Muscle layer of duodenum (tissue), 2 donors: ENCODE results near the gene PIEZO2.

Experiments used
- H3K27ac ChIP-seq: one replicate; pipeline ENCODE4 v1.7.0; 2013; ENCODE audit warnings: mild to moderate bottlenecking, low read length
- H3K27me3 ChIP-seq: one replicate; pipeline ENCODE4 v1.7.0; 2013; ENCODE audit warnings: low read depth, mild to moderate bottlenecking, control low read depth, low read length
- H3K36me3 ChIP-seq, 2 donors: one replicate each; pipeline ENCODE4 v1.7.0; 2013; ENCODE audit warnings: low read length in 2 of 2, control low read depth in 1 of 2, mild to moderate bottlenecking in 1 of 2; ENCODE audit not compliant: insufficient read depth in 2 of 2, control insufficient read depth in 1 of 2
- H3K4me1 ChIP-seq, 2 donors: one replicate each; pipeline ENCODE4 v1.7.0; 2013; ENCODE audit warnings: low read length in 2 of 2, mild to moderate bottlenecking in 2 of 2, control low read depth in 1 of 2, moderate library complexity in 1 of 2; ENCODE audit not compliant: insufficient read depth in 2 of 2, control insufficient read depth in 1 of 2
- H3K4me3 ChIP-seq, 2 donors: one replicate each; pipeline ENCODE4 v1.7.0; 2013; ENCODE audit warnings: low read length in 2 of 2, low read depth in 1 of 2, mild to moderate bottlenecking in 1 of 2
- H3K9me3 ChIP-seq, 2 donors: one replicate each; pipeline ENCODE4 v1.7.0; 2013; ENCODE audit warnings: low read length in 2 of 2, control low read depth in 1 of 2, mild to moderate bottlenecking in 1 of 2; ENCODE audit not compliant: control insufficient read depth in 1 of 2
- donor health status: healthy.

Gene PIEZO2

DNA sequence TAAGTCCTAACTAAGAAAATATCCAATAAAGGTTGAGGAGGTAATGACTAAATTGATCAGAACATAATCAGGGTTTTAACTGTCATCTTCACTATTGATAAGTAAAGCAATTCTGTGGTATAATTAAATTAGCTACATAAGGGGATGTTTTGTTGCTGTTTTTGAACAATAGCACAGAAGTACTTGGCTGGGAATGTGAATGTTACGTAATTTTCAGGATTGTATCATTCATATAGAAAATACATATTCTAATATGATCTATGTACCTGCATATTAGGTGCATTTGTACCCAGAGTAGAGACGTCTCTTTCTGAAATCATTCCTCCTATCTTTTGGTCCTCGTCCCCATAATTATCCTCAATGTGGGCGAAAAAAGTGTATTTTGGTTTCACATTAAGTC lies 109.0 kb downstream of the PIEZO2 start:
- Histone ChIP-seq H3K27ac (no peak overlapping the region), H3K27me3 (no peaks in the 10 kb centered on the region), H3K9me3 (no peaks in the 10 kb centered on the region), H3K4me1 (no peaks in the 10 kb centered on the region), H3K36me3 (no peaks in the 10 kb centered on the region), H3K4me3 (no peak overlapping the region)

DNA sequence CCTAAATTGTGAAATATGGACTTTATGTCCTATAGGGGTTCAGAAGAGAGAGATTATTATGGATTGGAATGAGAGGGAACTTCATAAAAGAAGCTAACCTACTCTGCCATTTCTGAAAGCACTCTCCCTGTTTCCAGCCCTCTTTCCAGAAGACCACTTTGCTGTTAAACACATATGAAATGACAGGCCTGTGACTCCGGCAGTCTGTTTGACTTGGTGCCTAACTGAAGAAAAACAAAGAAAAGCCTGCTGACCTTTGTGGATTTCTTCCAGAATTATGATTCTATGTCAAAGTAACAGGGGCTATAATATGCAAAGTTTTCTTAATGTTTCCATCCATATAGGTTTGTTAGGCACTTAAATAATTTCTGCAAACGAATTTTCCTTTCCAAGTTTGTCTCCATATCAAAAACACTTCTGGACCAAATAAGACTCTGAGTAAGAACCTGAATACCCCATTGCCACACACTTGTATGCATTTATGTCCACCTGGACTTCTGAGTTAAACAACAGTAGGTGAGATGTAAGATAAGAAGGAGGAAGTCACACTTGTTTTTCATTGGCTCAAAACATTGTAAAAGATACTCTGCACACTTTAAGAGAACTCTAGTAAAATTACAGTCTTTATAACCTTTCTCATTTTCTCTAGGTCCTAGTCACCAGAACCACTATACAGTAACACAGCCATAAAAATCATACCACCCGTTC lies 111.7 kb downstream of the PIEZO2 start:
- H3K4me3 ChIP-seq: no peak overlapping the region
- no peaks in the 10 kb centered on the region for H3K9me3 ChIP-seq
- H3K36me3 ChIP-seq: no peaks in the 10 kb centered on the region
- H3K27ac ChIP-seq: no peak overlapping the region
- H3K4me1 ChIP-seq: no peaks in the 10 kb centered on the region
- H3K27me3 ChIP-seq: no peaks in the 10 kb centered on the region

DNA sequence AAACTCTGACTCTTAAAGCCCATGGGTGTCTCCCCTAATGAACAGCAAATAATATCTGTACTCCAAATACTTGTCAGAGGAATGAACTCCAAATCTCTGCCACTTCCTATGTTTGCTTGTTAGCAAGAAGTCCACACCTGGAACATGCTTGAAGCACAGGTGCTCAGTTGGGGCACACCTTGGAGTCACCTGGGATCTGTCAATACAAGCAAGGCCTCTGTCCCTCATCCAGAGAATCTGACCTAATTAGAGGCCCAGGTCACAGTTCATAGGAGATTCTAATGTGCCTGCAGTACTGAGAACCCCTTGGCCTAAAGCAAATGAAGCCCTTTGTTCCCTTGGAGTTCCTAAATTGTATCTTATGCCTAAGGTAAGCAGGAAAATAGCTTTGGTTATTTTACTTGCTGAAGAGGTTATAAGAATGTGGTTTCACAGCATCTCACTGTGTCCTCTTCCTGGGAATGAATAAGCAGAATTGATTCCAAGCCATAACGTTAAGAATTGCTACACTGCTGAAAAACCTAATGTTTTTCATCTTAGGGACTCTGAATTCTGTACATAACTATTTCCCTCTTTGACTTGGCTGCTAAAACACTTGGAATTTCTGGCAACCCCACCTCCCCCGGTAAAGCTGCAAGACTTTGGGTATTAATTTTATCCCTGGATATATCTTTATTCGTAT lies 113.4 kb downstream of the PIEZO2 start:
- Histone ChIP-seq H3K9me3 (no peaks in the 10 kb centered on the region), H3K4me1 (no peaks in the 10 kb centered on the region), H3K4me3 (no peak overlapping the region), H3K27ac (no peak overlapping the region), H3K36me3 (no peaks in the 10 kb centered on the region), H3K27me3 (no peaks in the 10 kb centered on the region)

DNA sequence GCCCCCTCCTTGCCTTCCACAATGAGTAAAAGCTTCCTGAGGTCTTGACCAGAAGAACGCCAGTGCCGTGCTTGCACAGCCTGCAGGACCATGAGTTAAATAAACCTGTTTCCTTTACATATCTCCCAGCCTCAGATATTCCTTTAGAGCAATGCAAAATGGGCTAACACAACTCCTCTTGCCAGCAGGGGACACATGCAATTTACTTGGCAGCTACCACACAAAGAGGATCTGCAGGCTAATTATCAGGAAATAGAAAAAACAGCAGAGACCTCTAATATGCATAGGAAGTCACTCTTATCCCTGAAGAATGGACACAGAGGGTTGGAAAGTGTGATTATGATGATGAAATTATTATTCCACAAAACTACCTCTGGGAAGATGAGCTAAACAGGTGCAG lies 114.0 kb downstream of the PIEZO2 start:
- Histone ChIP-seq H3K27me3 (no peaks in the 10 kb centered on the region), H3K9me3 (no peaks in the 10 kb centered on the region), H3K36me3 (no peaks in the 10 kb centered on the region), H3K4me3 (no peak overlapping the region), H3K4me1 (no peaks in the 10 kb centered on the region), H3K27ac (no peak overlapping the region)

DNA sequence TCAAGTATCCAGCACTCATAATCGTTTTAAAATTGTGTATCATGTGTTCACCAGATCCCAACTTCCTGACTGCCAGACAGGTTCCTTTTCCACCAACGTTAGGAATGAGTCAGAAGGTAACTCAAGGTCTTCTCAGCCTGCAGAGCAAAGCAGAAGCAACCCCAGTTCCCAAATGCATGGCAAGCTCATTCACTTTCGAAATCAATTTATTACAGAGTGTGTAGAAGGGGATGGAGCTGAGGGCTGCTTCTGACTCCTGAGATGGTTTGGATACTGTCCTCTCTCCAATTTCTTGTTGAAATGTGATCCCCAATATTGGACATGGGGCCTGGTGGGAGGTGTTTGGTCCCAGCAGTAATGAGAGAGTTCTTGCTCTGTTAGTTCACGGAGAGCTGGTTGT lies 114.5 kb downstream of the PIEZO2 start:
- H3K4me3 ChIP-seq: no peak overlapping the region
- no peak overlapping the region for H3K27ac ChIP-seq
- no peaks in the 10 kb centered on the region for H3K9me3 ChIP-seq
- H3K36me3 ChIP-seq: no peaks in the 10 kb centered on the region
- no peaks in the 10 kb centered on the region for H3K4me1 ChIP-seq
- no peaks in the 10 kb centered on the region for H3K27me3 ChIP-seq

DNA sequence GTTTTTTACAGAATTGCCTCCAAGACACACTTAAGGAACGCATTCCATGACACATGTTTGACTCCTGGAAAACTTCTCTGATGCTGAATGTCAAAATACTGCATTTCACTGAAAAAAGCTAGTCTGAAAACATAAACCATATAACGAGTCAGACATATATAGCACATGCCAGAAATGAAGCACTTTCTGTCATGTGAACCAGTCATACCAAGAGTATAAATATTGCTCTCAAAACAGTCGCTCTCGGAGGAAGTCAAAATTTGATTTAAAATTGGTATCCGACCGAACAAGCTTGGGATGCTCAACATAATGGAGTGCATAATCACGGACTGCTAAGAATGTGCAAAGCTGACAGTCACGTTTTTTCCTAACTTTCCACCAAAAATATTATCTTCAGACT lies 115.9 kb downstream of the PIEZO2 start:
- Histone ChIP-seq H3K36me3 (no peaks in the 10 kb centered on the region), H3K4me3 (no peak overlapping the region), H3K9me3 (no peaks in the 10 kb centered on the region), H3K4me1 (no peaks in the 10 kb centered on the region), H3K27me3 (no peaks in the 10 kb centered on the region), H3K27ac (no peak overlapping the region)

DNA sequence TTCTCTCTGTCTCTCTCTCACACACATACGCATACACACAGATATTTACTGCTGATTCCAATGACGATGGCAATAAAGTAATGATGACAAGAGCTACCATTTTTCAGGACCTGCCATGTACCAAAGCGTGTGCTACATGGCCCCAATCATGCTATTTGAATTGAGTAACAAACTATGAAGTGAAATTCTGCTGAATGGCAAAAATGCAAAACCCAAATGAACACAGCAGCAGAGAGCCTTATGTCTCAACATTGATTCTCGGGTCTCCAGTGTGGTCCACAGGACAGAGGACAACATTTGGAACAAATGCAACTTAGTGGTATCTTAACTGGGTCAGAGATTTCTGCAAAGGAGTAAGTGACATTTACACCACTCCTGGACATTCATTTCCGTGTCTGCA lies 117.4 kb downstream of the PIEZO2 start:
- H3K4me1 ChIP-seq: no peaks in the 10 kb centered on the region
- no peak overlapping the region for H3K4me3 ChIP-seq
- H3K27me3 ChIP-seq: no peaks in the 10 kb centered on the region
- no peaks in the 10 kb centered on the region for H3K9me3 ChIP-seq
- H3K36me3 ChIP-seq: no peaks in the 10 kb centered on the region
- no peak overlapping the region for H3K27ac ChIP-seq

DNA sequence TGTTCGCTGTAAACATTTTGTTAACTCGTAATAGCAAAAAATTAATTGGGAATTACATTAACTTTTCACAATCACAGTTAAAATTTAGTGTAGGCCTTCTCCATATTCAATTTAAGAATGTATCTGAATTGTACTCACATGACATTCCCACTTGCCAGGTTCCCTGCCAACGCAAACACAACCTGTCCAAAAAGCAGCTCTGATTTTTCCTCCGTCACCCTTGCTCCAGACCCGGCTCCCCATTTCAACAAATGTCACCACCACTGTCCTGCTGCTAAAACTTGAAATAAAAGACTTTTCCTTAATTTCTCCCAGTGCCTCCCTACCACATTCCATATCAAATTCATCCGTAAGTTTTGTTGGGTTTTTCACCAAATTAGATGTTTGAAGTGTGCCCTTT lies 120.3 kb downstream of the PIEZO2 start:
- no peak overlapping the region for H3K27ac ChIP-seq
- H3K4me1 ChIP-seq: no peaks in the 10 kb centered on the region
- no peak overlapping the region for H3K4me3 ChIP-seq
- H3K36me3 ChIP-seq: no peaks in the 10 kb centered on the region
- H3K9me3 ChIP-seq: no peaks in the 10 kb centered on the region
- no peaks in the 10 kb centered on the region for H3K27me3 ChIP-seq

DNA sequence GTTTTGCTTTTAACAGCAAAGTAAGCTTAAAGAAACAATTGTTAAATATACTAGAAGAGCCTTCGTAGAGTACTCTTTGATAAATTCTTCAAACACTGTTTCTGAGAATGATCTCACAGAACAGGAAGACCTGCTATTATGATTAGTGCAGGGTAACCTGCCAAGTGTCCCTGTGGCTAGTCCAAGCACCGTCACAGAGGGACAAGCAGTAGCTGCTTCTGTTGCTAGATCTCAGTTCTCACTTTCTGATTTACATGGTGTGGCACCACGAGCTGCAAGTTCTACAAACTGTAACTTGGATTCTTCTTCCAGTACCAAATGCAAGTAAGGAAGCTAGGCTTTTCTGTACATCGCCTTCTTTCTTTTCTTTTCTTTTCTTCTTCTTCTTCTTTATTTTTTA lies 121.5 kb downstream of the PIEZO2 start:
- Histone ChIP-seq H3K9me3 (no peaks in the 10 kb centered on the region), H3K36me3 (no peaks in the 10 kb centered on the region), H3K4me1 (no peaks in the 10 kb centered on the region), H3K27me3 (no peaks in the 10 kb centered on the region), H3K4me3 (no peak overlapping the region), H3K27ac (no peak overlapping the region)

DNA sequence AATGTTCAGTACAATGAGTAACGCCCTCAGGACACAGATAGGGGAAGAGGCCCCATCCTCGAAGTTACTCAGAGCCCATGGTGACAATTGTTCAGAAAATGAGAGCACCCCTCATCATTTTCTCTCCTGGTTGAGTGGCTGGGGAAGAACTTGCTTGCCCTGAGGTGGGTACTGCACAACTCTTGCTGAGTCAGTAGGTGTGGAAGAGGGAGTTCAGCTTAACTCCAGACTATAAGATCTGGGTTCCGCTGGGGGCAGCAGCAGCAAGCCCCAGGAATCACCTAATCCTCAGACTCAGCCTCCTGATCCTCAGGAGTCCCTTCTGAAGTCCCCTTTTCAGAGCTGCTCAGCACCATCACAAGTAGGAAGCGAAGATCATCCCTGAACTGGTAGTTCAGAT lies 123.7 kb downstream of the PIEZO2 start:
- Histone ChIP-seq H3K27ac (no peak overlapping the region), H3K4me3 (no peak overlapping the region), H3K4me1 (no peaks in the 10 kb centered on the region), H3K27me3 (no peaks in the 10 kb centered on the region), H3K9me3 (no peaks in the 10 kb centered on the region), H3K36me3 (no peaks in the 10 kb centered on the region)

DNA sequence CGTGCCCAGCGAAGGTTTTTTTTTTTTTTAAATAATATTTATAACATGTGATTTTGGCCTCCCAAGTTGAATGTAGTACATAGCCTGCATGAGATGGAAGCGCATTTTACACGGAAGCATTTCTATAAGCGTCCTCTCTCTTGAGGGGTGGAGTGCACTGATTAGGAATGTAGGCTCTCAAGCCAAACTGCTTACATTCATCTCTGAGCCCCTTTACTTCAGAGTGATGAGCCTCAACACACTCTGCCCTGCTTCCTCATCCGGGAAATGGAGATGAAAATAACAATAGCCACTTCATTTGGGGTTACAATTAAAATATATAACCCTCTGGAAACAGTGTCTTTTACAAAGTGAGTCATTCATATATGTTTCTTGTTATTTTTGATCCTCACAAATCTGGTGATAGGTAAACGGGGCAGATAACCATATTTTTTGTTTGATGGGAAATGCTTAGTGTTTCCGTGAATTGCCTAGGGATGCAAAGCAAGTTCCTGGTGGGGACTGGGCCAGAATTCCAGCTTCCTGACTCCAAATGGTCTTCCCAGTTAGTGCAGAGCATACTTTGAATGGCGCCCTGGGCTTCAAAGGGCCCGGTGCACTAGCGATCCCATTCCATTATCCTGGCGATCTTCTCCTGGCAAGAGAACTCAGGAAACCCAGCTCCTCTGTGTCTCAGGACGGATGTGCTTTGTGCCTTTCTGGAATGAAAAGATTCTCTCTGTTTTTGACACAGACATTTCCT lies 124.3 kb downstream of the PIEZO2 start:
- H3K4me1 ChIP-seq: no peaks in the 10 kb centered on the region
- no peak overlapping the region for H3K4me3 ChIP-seq
- no peaks in the 10 kb centered on the region for H3K27me3 ChIP-seq
- H3K27ac ChIP-seq: no peak overlapping the region
- H3K9me3 ChIP-seq: no peaks in the 10 kb centered on the region
- H3K36me3 ChIP-seq: no peaks in the 10 kb centered on the region
